Neural cell (in vitro differentiated cells): Measurements from ENCODE around the gene GALNT10. TPM values are rescaled to one million over a fixed set of nuclear protein-coding genes. Genes with fewer than 3 reads are reported as not detected.

ENCODE experiments used
- H2AFZ ChIP-seq: fragments of 200-600, 300-800 bp; sonication (generic), shearing (Covaris generic); 2 replicates; pipeline ENCODE4 v1.6.0; 2014; ENCODE audit warnings: low read depth, mild to moderate bottlenecking, antibody characterized with exemption, low read length, moderate library complexity
- H3F3A ChIP-seq: fragments of 200-600 bp; shearing (Covaris generic); 2 replicates; pipeline ENCODE4 v1.6.1; 2016; ENCODE audit warnings: mild to moderate bottlenecking, moderate library complexity, mixed read lengths, antibody characterized with exemption, low read length; ENCODE audit not compliant: insufficient read depth, poor library complexity, severe bottlenecking
- H3K27ac ChIP-seq: fragments of 200-600, 300-800 bp; sonication (generic), shearing (Covaris generic); 2 replicates; pipeline ENCODE4 v1.5.1; 2014; ENCODE audit warnings: mild to moderate bottlenecking, low read length, moderate library complexity
- H3K27me3 ChIP-seq: fragments of 300-800, 200-600 bp; sonication (generic), shearing (Covaris generic); 2 replicates; pipeline ENCODE4 v1.6.0; 2014; ENCODE audit warnings: mild to moderate bottlenecking, low read depth, low read length, moderate library complexity; ENCODE audit not compliant: insufficient read depth
- H3K36me3 ChIP-seq: fragments of 300-800, 200-600 bp; sonication (generic), shearing (Covaris generic); 2 replicates; pipeline ENCODE4 v1.5.1; 2014; ENCODE audit warnings: mild to moderate bottlenecking, antibody characterized with exemption, low read length, moderate library complexity; ENCODE audit not compliant: insufficient read depth
- H3K4me2 ChIP-seq: fragments of 300-800, 200-600 bp; sonication (generic), shearing (Covaris generic); 2 replicates; pipeline ENCODE4 v1.6.0; 2014; ENCODE audit warnings: mild to moderate bottlenecking, low read length
- H3K4me3 ChIP-seq: fragments of 300-800, 200-600 bp; sonication (generic), shearing (Covaris generic); 2 replicates; pipeline ENCODE4 v1.5.1; 2014; ENCODE audit warnings: mild to moderate bottlenecking, low read length, moderate library complexity
- H3K79me2 ChIP-seq: fragments of 200-600 bp; shearing (Covaris generic); replicated peaks from 2 replicates; pipeline ENCODE4 v1.6.0; 2014; ENCODE audit warnings: mild to moderate bottlenecking, low read length, moderate library complexity; ENCODE audit not compliant: insufficient read depth
- H3K9ac ChIP-seq: fragments of 300-800, 200-600 bp; sonication (generic), shearing (Covaris generic); 2 replicates; pipeline ENCODE4 v1.6.1; 2016; ENCODE audit warnings: mild to moderate bottlenecking, low read length, mixed read lengths
- H3K9me2 ChIP-seq: fragments of 200-600 bp; shearing (Covaris generic); 2 replicates; pipeline ENCODE4 v1.6.1; 2016; ENCODE audit warnings: mild to moderate bottlenecking, low read length, mixed read lengths; ENCODE audit not compliant: insufficient read depth
- H3K9me3 ChIP-seq: fragments of 200-600, 300-800 bp; sonication (generic), shearing (Covaris generic); 2 replicates; pipeline ENCODE4 v1.6.1; 2016; ENCODE audit warnings: mild to moderate bottlenecking, mixed run types, low read length, moderate library complexity, mixed read lengths
- H4K20me1 ChIP-seq: fragments of 200-600 bp; shearing (Covaris generic); 2 replicates; pipeline ENCODE4 v1.6.1; 2016; ENCODE audit warnings: mild to moderate bottlenecking, mixed run types; ENCODE audit not compliant: insufficient read depth
- CTCF ChIP-seq: fragments of 450-650 bp; IDR thresholded peaks from 2 replicates; pipeline ENCODE4 v1.5.1; 2014; ENCODE audit warnings: antibody characterized with exemption, mild to moderate bottlenecking, moderate library complexity; ENCODE audit not compliant: poor library complexity, severe bottlenecking
- EP300 ChIP-seq: fragments of 450-650 bp; conservative IDR thresholded peaks from 2 replicates; pipeline ENCODE4 v1.6.1; 2014; ENCODE audit warnings: antibody characterized with exemption, mild to moderate bottlenecking, moderate library complexity; ENCODE audit not compliant: poor library complexity, severe bottlenecking
- EZH2 ChIP-seq: fragments of 200-600, 300-800 bp; shearing (Covaris generic), sonication (generic); IDR thresholded peaks from 2 replicates; pipeline ENCODE4 v1.6.1; 2014; ENCODE audit warnings: antibody characterized with exemption, low read length, borderline replicate concordance, mild to moderate bottlenecking; ENCODE audit not compliant: insufficient read depth, poor library complexity, severe bottlenecking
- MXI1 ChIP-seq: fragments of 450-650 bp; conservative IDR thresholded peaks from 2 replicates; pipeline ENCODE4 v1.6.1; 2014; ENCODE audit warnings: antibody characterized with exemption, mild to moderate bottlenecking; ENCODE audit not compliant: poor library complexity, severe bottlenecking
- POLR2AphosphoS5 ChIP-seq: IDR thresholded peaks from 2 replicates; pipeline ENCODE4 v1.6.1; 2012
- RAD21 ChIP-seq: fragments of 450-650 bp; conservative IDR thresholded peaks from 2 replicates; pipeline ENCODE4 v1.6.1; 2014; ENCODE audit warnings: antibody characterized with exemption, mild to moderate bottlenecking, moderate library complexity
- SMC3 ChIP-seq: fragments of 450-650 bp; conservative IDR thresholded peaks from 2 replicates; pipeline ENCODE4 v1.6.1; 2014; ENCODE audit warnings: antibody characterized with exemption, mild to moderate bottlenecking, moderate library complexity; ENCODE audit not compliant: poor library complexity
- TAF1 ChIP-seq: IDR thresholded peaks from 2 replicates; pipeline ENCODE4 v1.6.1; 2012; ENCODE audit warnings: low read depth
- polyA plus RNA-seq: library from polyadenylated mRNA; depleted of rRNA; stranded (reverse); fragments of >200 nt; gene quantifications from 2 replicates; pipeline ENCODE4 v1.2.3, GENCODE V29; 2014
- TF ChIP-seq, protein P1 (sequence below): IDR thresholded peaks from 2 replicates; pipeline ENCODE4 v1.6.1; 2012; ENCODE audit warnings: borderline replicate concordance

The GALNT10 gene
- polyA plus RNA-seq, 1 donor from 2014 or later = 3.1 TPM

- no peaks in the 10 kb centered on the region for H3F3A ChIP-seq
- H3K36me3 ChIP-seq = no peaks in the 10 kb centered on the region
- TF ChIP-seq, protein P1, sequence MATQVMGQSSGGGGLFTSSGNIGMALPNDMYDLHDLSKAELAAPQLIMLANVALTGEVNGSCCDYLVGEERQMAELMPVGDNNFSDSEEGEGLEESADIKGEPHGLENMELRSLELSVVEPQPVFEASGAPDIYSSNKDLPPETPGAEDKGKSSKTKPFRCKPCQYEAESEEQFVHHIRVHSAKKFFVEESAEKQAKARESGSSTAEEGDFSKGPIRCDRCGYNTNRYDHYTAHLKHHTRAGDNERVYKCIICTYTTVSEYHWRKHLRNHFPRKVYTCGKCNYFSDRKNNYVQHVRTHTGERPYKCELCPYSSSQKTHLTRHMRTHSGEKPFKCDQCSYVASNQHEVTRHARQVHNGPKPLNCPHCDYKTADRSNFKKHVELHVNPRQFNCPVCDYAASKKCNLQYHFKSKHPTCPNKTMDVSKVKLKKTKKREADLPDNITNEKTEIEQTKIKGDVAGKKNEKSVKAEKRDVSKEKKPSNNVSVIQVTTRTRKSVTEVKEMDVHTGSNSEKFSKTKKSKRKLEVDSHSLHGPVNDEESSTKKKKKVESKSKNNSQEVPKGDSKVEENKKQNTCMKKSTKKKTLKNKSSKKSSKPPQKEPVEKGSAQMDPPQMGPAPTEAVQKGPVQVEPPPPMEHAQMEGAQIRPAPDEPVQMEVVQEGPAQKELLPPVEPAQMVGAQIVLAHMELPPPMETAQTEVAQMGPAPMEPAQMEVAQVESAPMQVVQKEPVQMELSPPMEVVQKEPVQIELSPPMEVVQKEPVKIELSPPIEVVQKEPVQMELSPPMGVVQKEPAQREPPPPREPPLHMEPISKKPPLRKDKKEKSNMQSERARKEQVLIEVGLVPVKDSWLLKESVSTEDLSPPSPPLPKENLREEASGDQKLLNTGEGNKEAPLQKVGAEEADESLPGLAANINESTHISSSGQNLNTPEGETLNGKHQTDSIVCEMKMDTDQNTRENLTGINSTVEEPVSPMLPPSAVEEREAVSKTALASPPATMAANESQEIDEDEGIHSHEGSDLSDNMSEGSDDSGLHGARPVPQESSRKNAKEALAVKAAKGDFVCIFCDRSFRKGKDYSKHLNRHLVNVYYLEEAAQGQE = no peak
- TF ChIP-seq EP300 = no peak
- no peak for TF ChIP-seq POLR2AphosphoS5
- TF ChIP-seq RAD21 = no peak
- no peak for TF ChIP-seq EZH2
- TF ChIP-seq CTCF = no peak
- TF ChIP-seq TAF1 = no peak
- no peak for TF ChIP-seq SMC3
- TF ChIP-seq MXI1 = no peak
- no peak overlapping the region for H2AFZ ChIP-seq
- H3K9me2 ChIP-seq = no peaks in the 10 kb centered on the region
- no peak overlapping the region for H3K4me3 ChIP-seq
- H3K9ac ChIP-seq = no peak overlapping the region
- no peaks in the 10 kb centered on the region for H3K9me3 ChIP-seq
- no peaks in the 10 kb centered on the region for H4K20me1 ChIP-seq
- no peak overlapping the region for H3K27ac ChIP-seq
- no peaks in the 10 kb centered on the region for H3K79me2 ChIP-seq
- no peaks in the 10 kb centered on the region for H3K27me3 ChIP-seq
- no peak overlapping the region for H3K4me2 ChIP-seq
Observed at GRCh38 chr5:154274828-154275185, 84.3 kb downstream of the GALNT10 start.

- no peak overlapping the region for H3K27ac ChIP-seq
- TF ChIP-seq CTCF (no peak), TAF1 (no peak), EZH2 (no peak), MXI1 (no peak), RAD21 (no peak), SMC3 (no peak), EP300 (no peak), POLR2AphosphoS5 (no peak)
- TF ChIP-seq, protein P1 = no peak
- H3K36me3 ChIP-seq = no peaks in the 10 kb centered on the region
- no peaks in the 10 kb centered on the region for H3K27me3 ChIP-seq
- H3K9ac ChIP-seq = no peak overlapping the region
- no peaks in the 10 kb centered on the region for H3F3A ChIP-seq
- H3K4me3 ChIP-seq = no peak overlapping the region
- no peaks in the 10 kb centered on the region for H3K79me2 ChIP-seq
- no peaks in the 10 kb centered on the region for H3K9me3 ChIP-seq
- no peaks in the 10 kb centered on the region for H4K20me1 ChIP-seq
- H3K9me2 ChIP-seq = no peaks in the 10 kb centered on the region
- no peak overlapping the region for H2AFZ ChIP-seq
- no peak overlapping the region for H3K4me2 ChIP-seq
Observed at GRCh38 chr5:154275566-154275965, 85.0 kb downstream of the GALNT10 start.
